H1 (cell line): ENCODE measurements around the gene BIN1. TPM values are rescaled to one million over a fixed set of nuclear protein-coding genes. Genes with fewer than 3 reads are reported as not detected.
A peak's percentile ranks its signal among the peaks of the same experiment; 100 is the strongest.

ENCODE experiments used
- CTCF ChIA-PET: fragments of 300-600 bp; sonication (Branson Sonifier 250); formaldehyde crosslinking; loops from one replicate; lab custom pipeline; 2021; ENCODE audit not compliant: partially characterized antibody; lab: Charles Lee
- POLR2A ChIA-PET: fragments of 300-600 bp; sonication (Branson Sonifier 250); formaldehyde crosslinking; loops from one replicate; lab custom pipeline; 2021; ENCODE audit warnings: inconsistent platforms; ENCODE audit not compliant: partially characterized antibody; lab: Charles Lee
- DNase-seq, 2 experiments: peaks; one replicate each; pipeline versions ENCODE4 v3.0.0 to v3.0.0-alpha.2; 2010 to 2022; ENCODE audit warnings: low spot score in 2 of 2, low read depth in 1 of 2, mixed read lengths in 1 of 2
- FAIRE-seq: peaks from 2 replicates; lab custom pipeline; 2011; peaks lifted over from hg19 to GRCh38; lab: Jason Lieb, UNC
- H2AFZ ChIP-seq: 2 replicates; pipeline ENCODE4 v1.8.1; 2012; ENCODE audit warnings: low read length, inconsistent platforms
- H2AK5ac ChIP-seq: 2 replicates; pipeline ENCODE4 v1.6.1; 2013; ENCODE audit warnings: low read depth, low read length
- H2BK120ac ChIP-seq: replicated peaks from 2 replicates; pipeline ENCODE3; 2013; ENCODE audit warnings: low read depth, low read length, inconsistent platforms
- H2BK12ac ChIP-seq: 2 replicates; pipeline ENCODE4 v1.6.1; 2013; ENCODE audit warnings: low read depth, low read length
- H2BK15ac ChIP-seq: 2 replicates; pipeline ENCODE4 v1.6.1; 2013; ENCODE audit warnings: low read length
- H2BK20ac ChIP-seq: 2 replicates; pipeline ENCODE4 v1.6.1; 2013; ENCODE audit warnings: low read length
- H2BK5ac ChIP-seq: 2 replicates; pipeline ENCODE4 v1.6.1; 2013; ENCODE audit warnings: low read depth, low read length
- H3K14ac ChIP-seq: 2 replicates; pipeline ENCODE4 v1.6.1; 2013; ENCODE audit warnings: inconsistent platforms; ENCODE audit not compliant: insufficient read length
- H3K18ac ChIP-seq: 2 replicates; pipeline ENCODE4 v1.6.1; 2013; ENCODE audit warnings: low read length; ENCODE audit errors: extremely low read depth
- H3K23ac ChIP-seq: 2 replicates; pipeline ENCODE4 v1.6.1; 2013; ENCODE audit warnings: inconsistent platforms; ENCODE audit not compliant: insufficient read length
- H3K23me2 ChIP-seq: 2 replicates; pipeline ENCODE4 v1.6.1; 2013; ENCODE audit warnings: low read depth, low read length
- H3K27ac ChIP-seq: 2 replicates; pipeline ENCODE4 v1.6.1; 2011; ENCODE audit warnings: low read depth, low read length, inconsistent platforms
- H3K27me3 ChIP-seq, 4 experiments: replicated peaks in 1 of 4; 1 replicate in 1 of 4; 2 replicates in 3 of 4; pipeline versions ENCODE4 v1.6.1 to v1.8.1; 2011 to 2013; ENCODE audit warnings: low read length in 3 of 4, mild to moderate bottlenecking in 3 of 4, inconsistent platforms in 2 of 4, mixed read lengths in 2 of 4, moderate library complexity in 1 of 4; ENCODE audit not compliant: control insufficient read depth in 3 of 4, insufficient read depth in 3 of 4; ENCODE audit errors: extremely low read depth in 1 of 4
- H3K36me3 ChIP-seq, 4 experiments: 2 replicates each; pipeline versions ENCODE4 v1.6.1 to v1.8.1; 2011 to 2013; ENCODE audit warnings: mild to moderate bottlenecking in 4 of 4, low read length in 3 of 4, moderate library complexity in 2 of 4, control low read depth in 1 of 4, inconsistent platforms in 1 of 4; ENCODE audit not compliant: insufficient read depth in 4 of 4, control insufficient read depth in 2 of 4
- H3K4ac ChIP-seq: replicated peaks from 2 replicates; pipeline ENCODE3; 2013; ENCODE audit warnings: low read length, low read depth, mixed read lengths, inconsistent platforms; ENCODE audit not compliant: insufficient read length
- H3K4me1 ChIP-seq, 4 experiments: replicated peaks in 1 of 4; 1 replicate in 1 of 4; 2 replicates in 3 of 4; pipeline versions ENCODE4 v1.6.1 to v1.8.1; 2011 to 2013; ENCODE audit warnings: low read length in 3 of 4, inconsistent platforms in 2 of 4, mixed read lengths in 1 of 4; ENCODE audit not compliant: insufficient read depth in 4 of 4, control insufficient read depth in 3 of 4
- H3K4me2 ChIP-seq, 2 experiments: 2 replicates each; pipeline versions ENCODE4 v1.6.1 to v1.8.1; 2011 to 2013; ENCODE audit warnings: low read depth in 2 of 2, low read length in 2 of 2, control low read depth in 1 of 2, inconsistent platforms in 1 of 2, mild to moderate bottlenecking in 1 of 2; ENCODE audit not compliant: insufficient read depth in 1 of 2
- H3K4me3 ChIP-seq, 4 experiments: fragments of 200-600, 300-600 bp in 1 of 4; sonication (generic), shearing (Covaris generic), sonication (Bioruptor Twin) in 1 of 4; 2 replicates each; pipeline versions ENCODE4 v1.5.1 to v1.8.1; 2011 to 2016; ENCODE audit warnings: low read length in 4 of 4, low read depth in 3 of 4, control low read depth in 2 of 4, inconsistent platforms in 2 of 4, mild to moderate bottlenecking in 2 of 4, mixed read lengths in 1 of 4, moderate library complexity in 1 of 4; ENCODE audit not compliant: insufficient read depth in 2 of 4; ENCODE audit errors: extremely low read depth in 1 of 4
- H3K56ac ChIP-seq: replicated peaks from 2 replicates; pipeline ENCODE3; 2013; ENCODE audit warnings: low read depth, mild to moderate bottlenecking, mixed read lengths, low read length, inconsistent platforms; ENCODE audit not compliant: insufficient read length
- H3K79me1 ChIP-seq: 2 replicates; pipeline ENCODE4 v1.6.1; 2013; ENCODE audit warnings: low read depth, low read length, control low read depth
- H3K79me2 ChIP-seq, 2 experiments: 2 replicates each; pipeline versions ENCODE4 v1.6.1 to v1.8.1; 2012 to 2013; ENCODE audit warnings: low read length in 2 of 2, mild to moderate bottlenecking in 2 of 2, inconsistent platforms in 1 of 2; ENCODE audit not compliant: insufficient read depth in 2 of 2, control insufficient read depth in 1 of 2
- H3K9ac ChIP-seq, 4 experiments: replicated peaks in 1 of 4; 1 replicate in 1 of 4; 2 replicates in 3 of 4; pipeline versions ENCODE4 v1.6.1 to v1.8.1; 2011 to 2013; ENCODE audit warnings: low read depth in 3 of 4, low read length in 3 of 4, control low read depth in 2 of 4, mild to moderate bottlenecking in 2 of 4, moderate library complexity in 2 of 4, inconsistent platforms in 1 of 4; ENCODE audit errors: extremely low read depth in 1 of 4
- H3K9me3 ChIP-seq, 2 experiments: 2 replicates each; pipeline versions ENCODE4 v1.6.1 to v1.8.1; 2012 to 2013; ENCODE audit warnings: mild to moderate bottlenecking in 2 of 2, moderate library complexity in 2 of 2, control low read depth in 1 of 2, inconsistent platforms in 1 of 2, low read depth in 1 of 2, low read length in 1 of 2, mixed read lengths in 1 of 2; ENCODE audit not compliant: insufficient read depth in 2 of 2
- H4K20me1 ChIP-seq, 2 experiments: replicated peaks in 1 of 2; 2 replicates each; pipeline versions ENCODE3 to v1.8.1; 2011 to 2013; ENCODE audit warnings: inconsistent platforms in 2 of 2, low read length in 2 of 2, mild to moderate bottlenecking in 1 of 2; ENCODE audit not compliant: insufficient read depth in 2 of 2, control insufficient read depth in 1 of 2
- H4K5ac ChIP-seq: 2 replicates; pipeline ENCODE4 v1.6.1; 2013; ENCODE audit warnings: low read length, low read depth, mixed read lengths, inconsistent platforms; ENCODE audit not compliant: insufficient read length
- H4K8ac ChIP-seq: 2 replicates; pipeline ENCODE4 v1.8.0; 2013; ENCODE audit warnings: mild to moderate bottlenecking, moderate library complexity, low read length, inconsistent platforms; ENCODE audit not compliant: insufficient read depth; ENCODE audit errors: extremely low read depth
- H4K91ac ChIP-seq: replicated peaks from 2 replicates; pipeline ENCODE3; 2013; ENCODE audit warnings: low read length, mixed read lengths, inconsistent platforms; ENCODE audit not compliant: insufficient read length
- BCL11A ChIP-seq, 2 experiments: IDR thresholded peaks; one replicate each; pipeline ENCODE4 v1.6.1; 2011; ENCODE audit warnings: low read depth in 2 of 2, low read length in 2 of 2, mild to moderate bottlenecking in 2 of 2
- CHD1 ChIP-seq: IDR thresholded peaks from 2 replicates; pipeline ENCODE4 v1.6.1; 2012; ENCODE audit warnings: low read depth, low read length, improper control_type of control experiment
- CHD2 ChIP-seq: IDR thresholded peaks from 2 replicates; pipeline ENCODE4 v1.6.1; 2012; ENCODE audit warnings: low read length, improper control_type of control experiment
- JUN ChIP-seq: IDR thresholded peaks from 2 replicates; pipeline ENCODE4 v1.6.1; 2011; ENCODE audit warnings: low read depth, mild to moderate bottlenecking, improper control_type of control experiment, low read length
- NRF1 ChIP-seq: IDR thresholded peaks from 2 replicates; pipeline ENCODE4 v1.6.1; 2011; ENCODE audit warnings: mild to moderate bottlenecking, low read depth, low read length, improper control_type of control experiment
- PHF8 ChIP-seq: fragments of 200-600 bp; sonication (generic); conservative IDR thresholded peaks from 2 replicates; pipeline ENCODE4 v1.7.1; 2012; ENCODE audit warnings: low read depth, mild to moderate bottlenecking, inconsistent platforms, low read length, moderate library complexity
- POU5F1 ChIP-seq: IDR thresholded peaks from 2 replicates; pipeline ENCODE4 v1.6.1; 2011; ENCODE audit warnings: low read depth, mild to moderate bottlenecking, low read length, moderate library complexity
- SRF ChIP-seq: IDR thresholded peaks from 2 replicates; pipeline ENCODE4 v1.6.1; 2011; ENCODE audit warnings: mild to moderate bottlenecking, low read depth, low read length, moderate library complexity
- TEAD4 ChIP-seq: IDR thresholded peaks from 2 replicates; pipeline ENCODE4 v1.6.1; 2012; ENCODE audit warnings: low read depth, low read length, inconsistent platforms, mixed read lengths
- WGBS, 2 experiments: shearing (Covaris generic) in 1 of 2; methylation state at CpG; one replicate each; pipeline versions ENCODE4 v1.1.6 to v1.1.7; 2013 to 2015; ENCODE audit warnings: low lambda C conversion rate in 2 of 2, mixed read lengths in 2 of 2, inconsistent platforms in 1 of 2, low coverage in 1 of 2, missing lambda C conversion rate in 1 of 2; ENCODE audit not compliant: insufficient replicate concordance in 2 of 2, insufficient coverage in 1 of 2, insufficient read length in 1 of 2; ENCODE audit errors: extremely low coverage in 1 of 2, missing lambda C conversion rate in 1 of 2; 5-methylcytosine and 5-hydroxymethylcytosine counted together
- polyA plus RNA-seq, 7 experiments: library from polyadenylated mRNA; depleted of rRNA in 3 of 7; stranded (reverse) in 5 of 7; unstranded in 2 of 7; fragments of >200 nt in 5 of 7; fragments of 200-250 nt in 2 of 7; gene quantifications; 1 replicate in 5 of 7; 2 replicates in 1 of 7; 4 replicates in 1 of 7; pipeline versions ENCODE4 v1.2.1 to v1.2.3, GENCODE V29; 2011 to 2013; ENCODE audit warnings: missing spikeins in 2 of 7, mixed read lengths in 2 of 7
- total RNA-seq: library from RNA; stranded (reverse); fragmentation: NEBNext Ultra II Directional; extraction: Animal tissue kit (Norgen Biotek cat#: 25700); gene quantifications from 2 replicates; pipeline ENCODE4 v1.2.1, GENCODE V29; 2021

BIN1 gene
- total and polyA plus RNA-seq, 2 of the 8 experiments (the other 6 are each of a cell fraction or from before 2014, with no cell fraction given): 23.6 to 35.6 TPM

- CTCF ChIA-PET: interaction anchor here (0.6 to 2.5 kb wide), 13 partner anchors 9 to 228 kb away, joined by 3 to 12 read pairs (median 4); no protein-coding TSS in a partner anchor
- no peak overlapping the region for H3K18ac ChIP-seq
- H3K4me2 ChIP-seq: no peak overlapping the region
- H4K8ac ChIP-seq: 0 out of 2 replicates have a peak overlapping the region, but pooled peaks have one; percentile 57
- WGBS, 2 experiments: 93% methylated on average over 11 of the region's 13 CpGs; no CpG with 5 or more reads in 1 of the 2 experiments
- POLR2A ChIA-PET: interaction anchor here (0.7 to 1.4 kb wide), 3 partner anchors 22 to 332 kb away, joined by 3 read pairs; no protein-coding TSS in a partner anchor
- H4K91ac ChIP-seq: peak overlapping the region; percentile 65
- 0 out of 7 replicates have a peak overlapping the region, but pooled peaks of 1 of the 4 experiments have one; percentile 12 for H3K9ac ChIP-seq
- no peaks in the 10 kb centered on the region for H3K23me2 ChIP-seq
- H2BK15ac ChIP-seq: peak overlapping the region; percentile 61; the same call in 1 of the 2 replicates
- H2BK120ac ChIP-seq: peak overlapping the region; percentile 64
- H3K9me3 ChIP-seq: no peaks in the 10 kb centered on the region
- no peak overlapping the region for H3K56ac ChIP-seq
- no peak for DNase-seq
- H3K79me1 ChIP-seq: no peaks in the 10 kb centered on the region; the same call in 1 of the 2 replicates
- H3K23ac ChIP-seq: no peak overlapping the region
- H2BK5ac ChIP-seq: peak overlapping the region; percentile 35; the same call in 1 of the 2 replicates
- H3K4me3 ChIP-seq: no peak overlapping the region
- peaks cover 0 to 15% (median 8%) of the 10 kb centered on the region in 4 experiments; a peak in 5 of 7 replicates for H3K4me1 ChIP-seq
- no peak overlapping the region for H3K14ac ChIP-seq
- no peak overlapping the region for H2AFZ ChIP-seq
- H4K20me1 ChIP-seq: peaks cover 0 to 4% of the 10 kb centered on the region in 2 experiments
- H3K27ac ChIP-seq: no peak overlapping the region
- no peak for FAIRE-seq
- H3K79me2 ChIP-seq: no peaks in the 10 kb centered on the region
- H2BK12ac ChIP-seq: peak overlapping the region; percentile 84; the same call in 1 of the 2 replicates
- peaks cover 0 to 4% (median 1%) of the 10 kb centered on the region in 4 experiments; a peak in 3 of 8 replicates for H3K36me3 ChIP-seq
- H2BK20ac ChIP-seq: no peak overlapping the region
- peaks cover 0 to 3% (median 0%) of the 10 kb centered on the region in 4 experiments; a peak in 1 of 7 replicates for H3K27me3 ChIP-seq
- H4K5ac ChIP-seq: peak overlapping the region; percentile 21
- H3K4ac ChIP-seq: no peak overlapping the region
- H2AK5ac ChIP-seq: 0 out of 2 replicates have a peak overlapping the region, but pooled peaks have one; percentile 53
- TF ChIP-seq PHF8 (no peak), NRF1 (no peak), TEAD4 (no peak), POU5F1 (no peak), CHD2 (no peak), BCL11A (IDR thresholded peaks at IDR 0.05; ENCODE audit: low read depth in 2 of 2, low read length in 2 of 2) (no peak), CHD1 (no peak), SRF (no peak), JUN (no peak)
These were observed 41.5 kb downstream of the BIN1 start for GRCh38 chr2:127065299-127065939.
